Spleen (tissue), 11 donors: ENCODE results near the gene OMG. TPM values are rescaled to one million over a fixed set of nuclear protein-coding genes. Genes with fewer than 3 reads are reported as not detected.

Experiments used
- DNase-seq: peaks from one replicate; pipeline ENCODE4 v3.0.0-alpha.2; 2020
- H3K27ac ChIP-seq, 8 donors: fragments of 200-600 bp; sonication (generic) in 7 of 8; 1 replicate in 4 of 8; 2 replicates in 4 of 8; pipeline versions ENCODE4 v1.5.0 to v1.8.0; 2016 to 2021; ENCODE audit warnings: inconsistent platforms in 4 of 8, mild to moderate bottlenecking in 4 of 8, moderate library complexity in 1 of 8
- H3K27me3 ChIP-seq, 7 donors: fragments of 200-600 bp; sonication (generic) in 6 of 7; replicated peaks in 1 of 7; 1 replicate in 4 of 7; 2 replicates in 3 of 7; pipeline versions ENCODE4 v1.5.0 to v1.8.0; 2016 to 2021; ENCODE audit warnings: inconsistent platforms in 3 of 7, mild to moderate bottlenecking in 1 of 7
- H3K36me3 ChIP-seq, 6 donors: fragments of 200-600 bp; sonication (generic) in 5 of 6; 1 replicate in 4 of 6; 2 replicates in 2 of 6; pipeline versions ENCODE4 v1.5.0 to v1.8.0; 2016 to 2021; ENCODE audit warnings: inconsistent platforms in 2 of 6
- H3K4me1 ChIP-seq, 6 donors: fragments of 200-600 bp; sonication (generic) in 5 of 6; 1 replicate in 3 of 6; 2 replicates in 3 of 6; pipeline versions ENCODE4 v1.5.0 to v1.8.0; 2016 to 2021; ENCODE audit warnings: inconsistent platforms in 3 of 6
- H3K4me3 ChIP-seq, 8 donors: fragments of 200-600 bp; sonication (generic) in 7 of 8; 1 replicate in 4 of 8; 2 replicates in 4 of 8; pipeline versions ENCODE4 v1.5.0 to v1.8.0; 2016 to 2021; ENCODE audit warnings: inconsistent platforms in 4 of 8, mild to moderate bottlenecking in 4 of 8, moderate library complexity in 2 of 8
- H3K9me3 ChIP-seq, 8 donors: fragments of 200-600 bp; sonication (generic) in 7 of 8; 1 replicate in 4 of 8; 2 replicates in 4 of 8; pipeline versions ENCODE4 v1.5.0 to v1.8.0; 2016 to 2021; ENCODE audit warnings: inconsistent platforms in 4 of 8
- POLR2A ChIP-seq, 3 donors: fragments of 450-650 bp; IDR thresholded peaks; one replicate each; pipeline ENCODE4 v1.5.1; 2017; ENCODE audit warnings: antibody characterized with exemption in 3 of 3, mild to moderate bottlenecking in 1 of 3
- POLR2AphosphoS5 ChIP-seq, 3 donors: sonication (generic); formaldehyde crosslinking; IDR thresholded peaks; one replicate each; pipeline ENCODE4 v1.5.1; 2017; ENCODE audit warnings: antibody characterized with exemption in 3 of 3
- WGBS, 5 donors: extraction: QIAGEN DNeasy Blood & Tissue Kit in 3 of 5; methylation state at CpG; one replicate each; pipeline versions ENCODE4 v1.1.5 to v1.1.7; 2013 to 2018; 5-methylcytosine and 5-hydroxymethylcytosine counted together
- intact Hi-C: fragments of 100-400 bp; cut with DNase I; formaldehyde crosslinking; loops from one replicate; pipeline ENCODE4 v1.15.0; 2023; ENCODE audit warnings: low total_unique reads
- polyA plus RNA-seq, 3 donors: library from polyadenylated mRNA; stranded (reverse); fragments of 200-250 nt; gene quantifications; one replicate each; pipeline ENCODE4 v1.2.1, GENCODE V29; 2013
- total RNA-seq, 7 donors: library from RNA; depleted of rRNA in 3 of 7; stranded (reverse); fragments of >200 nt in 3 of 7; fragmentation: NEBNext Ultra II Directional in 4 of 7; extraction: Animal tissue kit (Norgen Biotek cat#: 25700) in 4 of 7; gene quantifications; one replicate each; pipeline versions ENCODE4 v1.1.0 to v1.2.1, GENCODE V29; 2016 to 2021
- TF ChIP-seq, protein P1 (sequence below), 11 experiments: fragments of 200-600 bp in 7 of 11; fragments of 450-650 bp in 4 of 11; sonication (generic) in 4 of 11; IDR thresholded peaks in 8 of 11; conservative IDR thresholded peaks in 3 of 11; 1 replicate in 7 of 11; 2 replicates in 4 of 11; pipeline versions ENCODE4 v1.4.0 to v1.8.0; 2016 to 2021; ENCODE audit warnings: antibody characterized with exemption in 11 of 11, inconsistent platforms in 4 of 11, mild to moderate bottlenecking in 1 of 11
- donor health status: healthy with polysubstance abuse.
- donor health status: DM: no; HTN: no; CAD: no; lungs with moderate emphysema.
- donor health status: DM: no; HTN: no; CAD: no.
- donor health status: Bipolar disorder and iron deficiency.
- donor health status: healthy.
- donor health status: DM: no; HTN: no; CAD: no.
- donor health status: DM: yes; HTN: yes; CAD: no.

The OMG gene
- total and polyA plus RNA-seq, 10 donors, result 0.41 to 14.5 (median 4.0) TPM; not detected in 1

DNA sequence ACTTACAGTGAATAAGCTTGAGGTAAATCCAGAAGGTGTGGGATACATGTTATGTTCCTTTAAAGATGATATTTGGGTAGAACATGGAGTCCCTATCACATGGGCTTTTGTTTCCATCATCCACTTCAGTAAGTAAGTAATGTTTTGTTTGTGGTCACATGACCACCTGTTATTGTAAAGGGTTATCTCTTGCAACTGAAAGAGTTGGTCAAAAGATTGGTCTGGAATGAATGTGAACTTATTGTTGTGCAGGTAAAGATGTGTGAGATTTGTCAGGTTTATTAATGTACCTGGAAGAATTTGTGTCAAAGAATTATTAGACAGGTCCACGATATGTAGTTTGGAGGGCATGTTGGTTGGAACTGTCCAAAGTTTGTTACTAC is 1.6 kb downstream of the OMG start:
- H3K36me3 ChIP-seq, result peaks cover 0 to 8% (median 0%) of the 10 kb centered on the region in 6 donors
- DNase-seq, result no peak
- 92 to 100% (median 95%) methylated on average over 1 of the region's 1 CpG for WGBS, 5 donors
- H3K9me3 ChIP-seq, result no peaks in the 10 kb centered on the region
- H3K4me1 ChIP-seq, result no peaks in the 10 kb centered on the region
- H3K4me3 ChIP-seq, result no peak overlapping the region
- no peak for TF ChIP-seq POLR2AphosphoS5 (IDR thresholded peaks at IDR 0.05)
- no peak for TF ChIP-seq POLR2A (IDR thresholded peaks at IDR 0.05)
- TF ChIP-seq, protein P1, sequence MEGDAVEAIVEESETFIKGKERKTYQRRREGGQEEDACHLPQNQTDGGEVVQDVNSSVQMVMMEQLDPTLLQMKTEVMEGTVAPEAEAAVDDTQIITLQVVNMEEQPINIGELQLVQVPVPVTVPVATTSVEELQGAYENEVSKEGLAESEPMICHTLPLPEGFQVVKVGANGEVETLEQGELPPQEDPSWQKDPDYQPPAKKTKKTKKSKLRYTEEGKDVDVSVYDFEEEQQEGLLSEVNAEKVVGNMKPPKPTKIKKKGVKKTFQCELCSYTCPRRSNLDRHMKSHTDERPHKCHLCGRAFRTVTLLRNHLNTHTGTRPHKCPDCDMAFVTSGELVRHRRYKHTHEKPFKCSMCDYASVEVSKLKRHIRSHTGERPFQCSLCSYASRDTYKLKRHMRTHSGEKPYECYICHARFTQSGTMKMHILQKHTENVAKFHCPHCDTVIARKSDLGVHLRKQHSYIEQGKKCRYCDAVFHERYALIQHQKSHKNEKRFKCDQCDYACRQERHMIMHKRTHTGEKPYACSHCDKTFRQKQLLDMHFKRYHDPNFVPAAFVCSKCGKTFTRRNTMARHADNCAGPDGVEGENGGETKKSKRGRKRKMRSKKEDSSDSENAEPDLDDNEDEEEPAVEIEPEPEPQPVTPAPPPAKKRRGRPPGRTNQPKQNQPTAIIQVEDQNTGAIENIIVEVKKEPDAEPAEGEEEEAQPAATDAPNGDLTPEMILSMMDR (IDR thresholded peaks at IDR 0.05 in 8 of 11, conservative IDR thresholded peaks at IDR 0.05 in 3 of 11), result no peak
- intact Hi-C loops, result no loop called here
- no peak overlapping the region for H3K27ac ChIP-seq
- no peaks in the 10 kb centered on the region for H3K27me3 ChIP-seq

DNA sequence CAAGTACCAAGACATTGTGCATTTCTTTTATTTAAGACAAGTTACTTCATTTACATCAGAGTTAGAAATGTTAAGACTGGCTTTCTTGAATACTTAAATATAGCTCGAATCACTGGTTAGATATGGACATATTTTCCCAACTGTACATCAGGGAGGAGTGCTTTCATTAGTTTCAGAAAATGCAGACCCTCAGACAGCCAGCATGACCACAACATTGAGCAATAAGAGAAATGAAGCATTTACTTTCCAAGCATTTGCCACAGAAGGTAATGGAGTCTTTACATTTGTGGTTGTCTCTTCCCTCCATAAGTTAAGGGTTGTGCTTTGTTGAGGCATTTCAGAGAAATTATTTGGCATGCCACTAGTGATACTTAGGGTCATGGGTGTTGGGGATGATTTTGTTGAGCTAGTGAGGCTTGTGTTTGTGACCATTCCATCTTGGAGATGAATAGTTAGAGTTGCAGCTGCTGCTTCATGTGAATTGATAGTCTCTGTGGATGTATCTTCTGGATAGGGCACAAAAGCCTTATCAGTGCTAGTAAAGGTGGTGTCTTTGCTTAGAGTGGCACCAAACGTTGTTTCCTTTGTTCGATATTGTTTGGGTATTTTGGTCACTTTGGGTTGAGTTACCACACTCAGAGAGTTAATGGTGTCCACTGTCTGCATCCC is 2.1 kb downstream of the OMG start:
- H3K4me1 ChIP-seq, result no peaks in the 10 kb centered on the region
- no peaks in the 10 kb centered on the region for H3K27me3 ChIP-seq
- intact Hi-C loops, result no loop called here
- H3K9me3 ChIP-seq, result no peaks in the 10 kb centered on the region
- WGBS, 5 donors, result 78 to 89% (median 83%) methylated on average over 3 of the region's 3 CpGs
- TF ChIP-seq POLR2A (IDR thresholded peaks at IDR 0.05), result no peak
- TF ChIP-seq POLR2AphosphoS5 (IDR thresholded peaks at IDR 0.05), result no peak
- TF ChIP-seq, protein P1 (IDR thresholded peaks at IDR 0.05 in 8 of 11, conservative IDR thresholded peaks at IDR 0.05 in 3 of 11), result no peak
- no peak overlapping the region for H3K27ac ChIP-seq
- no peak for DNase-seq
- H3K36me3 ChIP-seq, result peaks cover 0 to 8% (median 0%) of the 10 kb centered on the region in 6 donors
- H3K4me3 ChIP-seq, result no peak overlapping the region

DNA sequence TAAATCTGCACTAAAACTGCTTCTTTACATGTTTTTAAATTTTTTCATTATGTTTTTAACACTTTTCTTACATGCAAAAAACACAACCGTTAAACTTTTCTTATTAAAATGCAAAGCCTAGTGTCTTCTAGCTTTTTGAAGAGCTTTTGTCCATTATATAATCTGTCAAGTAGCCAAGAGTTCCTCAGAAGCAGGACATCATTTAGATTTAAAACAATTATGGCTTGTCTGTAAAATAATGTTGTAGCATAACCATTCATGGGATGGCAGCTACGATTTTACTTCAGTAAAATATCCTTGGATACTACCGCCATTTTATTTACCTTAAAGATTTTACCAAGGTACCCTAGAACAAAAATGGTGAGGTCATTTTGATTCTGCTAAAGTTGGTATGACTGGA is 2.8 kb downstream of the OMG start:
- TF ChIP-seq POLR2A (IDR thresholded peaks at IDR 0.05), result no peak
- no peak for TF ChIP-seq POLR2AphosphoS5 (IDR thresholded peaks at IDR 0.05)
- TF ChIP-seq, protein P1 (IDR thresholded peaks at IDR 0.05 in 8 of 11, conservative IDR thresholded peaks at IDR 0.05 in 3 of 11), result no peak
- no peak for DNase-seq
- intact Hi-C loops, result no loop called here
- Histone ChIP-seq H3K27me3 (no peaks in the 10 kb centered on the region), H3K36me3 (peaks cover 0 to 8% (median 0%) of the 10 kb centered on the region in 6 donors), H3K4me3 (no peak overlapping the region), H3K9me3 (no peaks in the 10 kb centered on the region), H3K27ac (no peak overlapping the region), H3K4me1 (no peaks in the 10 kb centered on the region)
- 95 to 97% (median 96%) methylated on average over 3 of the region's 3 CpGs for WGBS, 5 donors

DNA sequence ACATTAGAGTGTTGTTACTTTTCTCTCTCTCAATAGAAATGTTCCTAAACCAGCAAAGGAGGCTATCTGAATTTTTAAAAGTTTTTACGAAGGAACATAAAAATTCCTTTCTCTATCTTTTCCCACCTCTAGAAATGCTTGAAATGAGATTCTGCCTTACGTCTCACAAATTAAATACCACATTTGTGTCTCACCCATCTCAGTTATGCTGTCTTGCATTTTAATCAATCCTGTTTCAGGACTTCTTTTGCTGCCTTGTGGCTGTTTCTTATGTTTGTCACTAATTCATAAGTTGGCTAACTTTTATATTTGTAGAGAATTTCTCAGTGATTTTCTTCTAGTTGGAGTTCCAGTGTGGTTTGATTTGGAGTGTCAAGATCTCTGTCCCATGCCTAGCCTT is 3.5 kb downstream of the OMG start:
- intact Hi-C loops, result no loop called here
- 93 to 99% (median 97%) methylated on average over 2 of the region's 2 CpGs for WGBS, 5 donors
- Histone ChIP-seq H3K27me3 (no peaks in the 10 kb centered on the region), H3K36me3 (peaks cover 0 to 8% (median 0%) of the 10 kb centered on the region in 6 donors), H3K4me1 (no peaks in the 10 kb centered on the region), H3K4me3 (no peak overlapping the region), H3K9me3 (no peaks in the 10 kb centered on the region), H3K27ac (no peak overlapping the region)
- no peak for DNase-seq
- no peak for TF ChIP-seq POLR2AphosphoS5 (IDR thresholded peaks at IDR 0.05)
